H1 (cell line): ENCODE results near the gene RNF123. TPM values are rescaled to one million over a fixed set of nuclear protein-coding genes. Genes with fewer than 3 reads are reported as not detected.

ENCODE experiments used
- CTCF ChIA-PET: fragments of 300-600 bp; sonication (Branson Sonifier 250); formaldehyde crosslinking; loops from one replicate; lab custom pipeline; 2021; ENCODE audit not compliant: partially characterized antibody; lab: Charles Lee
- POLR2A ChIA-PET: fragments of 300-600 bp; sonication (Branson Sonifier 250); formaldehyde crosslinking; loops from one replicate; lab custom pipeline; 2021; ENCODE audit warnings: inconsistent platforms; ENCODE audit not compliant: partially characterized antibody; lab: Charles Lee
- DNase-seq, 2 experiments: peaks; one replicate each; pipeline versions ENCODE4 v3.0.0 to v3.0.0-alpha.2; 2010 to 2022; ENCODE audit warnings: low spot score in 2 of 2, low read depth in 1 of 2, mixed read lengths in 1 of 2
- FAIRE-seq: peaks from 2 replicates; lab custom pipeline; 2011; peaks lifted over from hg19 to GRCh38; lab: Jason Lieb, UNC
- H2AFZ ChIP-seq: 2 replicates; pipeline ENCODE4 v1.8.1; 2012; ENCODE audit warnings: low read length, inconsistent platforms
- H2AK5ac ChIP-seq: 2 replicates; pipeline ENCODE4 v1.6.1; 2013; ENCODE audit warnings: low read depth, low read length
- H2BK120ac ChIP-seq: replicated peaks from 2 replicates; pipeline ENCODE3; 2013; ENCODE audit warnings: low read depth, low read length, inconsistent platforms
- H2BK12ac ChIP-seq: 2 replicates; pipeline ENCODE4 v1.6.1; 2013; ENCODE audit warnings: low read depth, low read length
- H2BK15ac ChIP-seq: 2 replicates; pipeline ENCODE4 v1.6.1; 2013; ENCODE audit warnings: low read length
- H2BK20ac ChIP-seq: 2 replicates; pipeline ENCODE4 v1.6.1; 2013; ENCODE audit warnings: low read length
- H2BK5ac ChIP-seq: 2 replicates; pipeline ENCODE4 v1.6.1; 2013; ENCODE audit warnings: low read depth, low read length
- H3K14ac ChIP-seq: 2 replicates; pipeline ENCODE4 v1.6.1; 2013; ENCODE audit warnings: inconsistent platforms; ENCODE audit not compliant: insufficient read length
- H3K18ac ChIP-seq: 2 replicates; pipeline ENCODE4 v1.6.1; 2013; ENCODE audit warnings: low read length; ENCODE audit errors: extremely low read depth
- H3K23ac ChIP-seq: 2 replicates; pipeline ENCODE4 v1.6.1; 2013; ENCODE audit warnings: inconsistent platforms; ENCODE audit not compliant: insufficient read length
- H3K23me2 ChIP-seq: 2 replicates; pipeline ENCODE4 v1.6.1; 2013; ENCODE audit warnings: low read depth, low read length
- H3K27ac ChIP-seq: 2 replicates; pipeline ENCODE4 v1.6.1; 2011; ENCODE audit warnings: low read depth, low read length, inconsistent platforms
- H3K27me3 ChIP-seq, 4 experiments: replicated peaks in 1 of 4; 1 replicate in 1 of 4; 2 replicates in 3 of 4; pipeline versions ENCODE4 v1.6.1 to v1.8.1; 2011 to 2013; ENCODE audit warnings: low read length in 3 of 4, mild to moderate bottlenecking in 3 of 4, inconsistent platforms in 2 of 4, mixed read lengths in 2 of 4, moderate library complexity in 1 of 4; ENCODE audit not compliant: control insufficient read depth in 3 of 4, insufficient read depth in 3 of 4; ENCODE audit errors: extremely low read depth in 1 of 4
- H3K36me3 ChIP-seq, 4 experiments: 2 replicates each; pipeline versions ENCODE4 v1.6.1 to v1.8.1; 2011 to 2013; ENCODE audit warnings: mild to moderate bottlenecking in 4 of 4, low read length in 3 of 4, moderate library complexity in 2 of 4, control low read depth in 1 of 4, inconsistent platforms in 1 of 4; ENCODE audit not compliant: insufficient read depth in 4 of 4, control insufficient read depth in 2 of 4
- H3K4ac ChIP-seq: replicated peaks from 2 replicates; pipeline ENCODE3; 2013; ENCODE audit warnings: low read length, low read depth, mixed read lengths, inconsistent platforms; ENCODE audit not compliant: insufficient read length
- H3K4me1 ChIP-seq, 4 experiments: replicated peaks in 1 of 4; 1 replicate in 1 of 4; 2 replicates in 3 of 4; pipeline versions ENCODE4 v1.6.1 to v1.8.1; 2011 to 2013; ENCODE audit warnings: low read length in 3 of 4, inconsistent platforms in 2 of 4, mixed read lengths in 1 of 4; ENCODE audit not compliant: insufficient read depth in 4 of 4, control insufficient read depth in 3 of 4
- H3K4me2 ChIP-seq, 2 experiments: 2 replicates each; pipeline versions ENCODE4 v1.6.1 to v1.8.1; 2011 to 2013; ENCODE audit warnings: low read depth in 2 of 2, low read length in 2 of 2, control low read depth in 1 of 2, inconsistent platforms in 1 of 2, mild to moderate bottlenecking in 1 of 2; ENCODE audit not compliant: insufficient read depth in 1 of 2
- H3K4me3 ChIP-seq, 4 experiments: fragments of 200-600, 300-600 bp in 1 of 4; sonication (generic), shearing (Covaris generic), sonication (Bioruptor Twin) in 1 of 4; 2 replicates each; pipeline versions ENCODE4 v1.5.1 to v1.8.1; 2011 to 2016; ENCODE audit warnings: low read length in 4 of 4, low read depth in 3 of 4, control low read depth in 2 of 4, inconsistent platforms in 2 of 4, mild to moderate bottlenecking in 2 of 4, mixed read lengths in 1 of 4, moderate library complexity in 1 of 4; ENCODE audit not compliant: insufficient read depth in 2 of 4; ENCODE audit errors: extremely low read depth in 1 of 4
- H3K56ac ChIP-seq: replicated peaks from 2 replicates; pipeline ENCODE3; 2013; ENCODE audit warnings: low read depth, mild to moderate bottlenecking, mixed read lengths, low read length, inconsistent platforms; ENCODE audit not compliant: insufficient read length
- H3K79me1 ChIP-seq: 2 replicates; pipeline ENCODE4 v1.6.1; 2013; ENCODE audit warnings: low read depth, low read length, control low read depth
- H3K79me2 ChIP-seq, 2 experiments: 2 replicates each; pipeline versions ENCODE4 v1.6.1 to v1.8.1; 2012 to 2013; ENCODE audit warnings: low read length in 2 of 2, mild to moderate bottlenecking in 2 of 2, inconsistent platforms in 1 of 2; ENCODE audit not compliant: insufficient read depth in 2 of 2, control insufficient read depth in 1 of 2
- H3K9ac ChIP-seq, 4 experiments: replicated peaks in 1 of 4; 1 replicate in 1 of 4; 2 replicates in 3 of 4; pipeline versions ENCODE4 v1.6.1 to v1.8.1; 2011 to 2013; ENCODE audit warnings: low read depth in 3 of 4, low read length in 3 of 4, control low read depth in 2 of 4, mild to moderate bottlenecking in 2 of 4, moderate library complexity in 2 of 4, inconsistent platforms in 1 of 4; ENCODE audit errors: extremely low read depth in 1 of 4
- H3K9me3 ChIP-seq, 2 experiments: 2 replicates each; pipeline versions ENCODE4 v1.6.1 to v1.8.1; 2012 to 2013; ENCODE audit warnings: mild to moderate bottlenecking in 2 of 2, moderate library complexity in 2 of 2, control low read depth in 1 of 2, inconsistent platforms in 1 of 2, low read depth in 1 of 2, low read length in 1 of 2, mixed read lengths in 1 of 2; ENCODE audit not compliant: insufficient read depth in 2 of 2
- H4K20me1 ChIP-seq, 2 experiments: replicated peaks in 1 of 2; 2 replicates each; pipeline versions ENCODE3 to v1.8.1; 2011 to 2013; ENCODE audit warnings: inconsistent platforms in 2 of 2, low read length in 2 of 2, mild to moderate bottlenecking in 1 of 2; ENCODE audit not compliant: insufficient read depth in 2 of 2, control insufficient read depth in 1 of 2
- H4K5ac ChIP-seq: 2 replicates; pipeline ENCODE4 v1.6.1; 2013; ENCODE audit warnings: low read length, low read depth, mixed read lengths, inconsistent platforms; ENCODE audit not compliant: insufficient read length
- H4K8ac ChIP-seq: 2 replicates; pipeline ENCODE4 v1.8.0; 2013; ENCODE audit warnings: mild to moderate bottlenecking, moderate library complexity, low read length, inconsistent platforms; ENCODE audit not compliant: insufficient read depth; ENCODE audit errors: extremely low read depth
- H4K91ac ChIP-seq: replicated peaks from 2 replicates; pipeline ENCODE3; 2013; ENCODE audit warnings: low read length, mixed read lengths, inconsistent platforms; ENCODE audit not compliant: insufficient read length
- BACH1 ChIP-seq: IDR thresholded peaks from 2 replicates; pipeline ENCODE4 v1.6.1; 2012; ENCODE audit warnings: low read length, improper control_type of control experiment
- HDAC2 ChIP-seq, 2 experiments: fragments of 300-600 bp in 1 of 2; sonication (generic) in 1 of 2; IDR thresholded peaks; 2 replicates each; pipeline ENCODE4 v1.6.1; 2011 to 2012; ENCODE audit warnings: low read depth in 2 of 2, low read length in 2 of 2, mild to moderate bottlenecking in 2 of 2, moderate library complexity in 2 of 2, borderline replicate concordance in 1 of 2, inconsistent platforms in 1 of 2
- KDM1A ChIP-seq: fragments of 200-600, 300-600 bp; sonication (generic); IDR thresholded peaks from 2 replicates; pipeline ENCODE4 v1.7.1; 2016; ENCODE audit warnings: mild to moderate bottlenecking, low read length, borderline replicate concordance
- NRF1 ChIP-seq: IDR thresholded peaks from 2 replicates; pipeline ENCODE4 v1.6.1; 2011; ENCODE audit warnings: mild to moderate bottlenecking, low read depth, low read length, improper control_type of control experiment
- RAD21 ChIP-seq, 2 experiments: IDR thresholded peaks in 1 of 2; conservative IDR thresholded peaks in 1 of 2; 2 replicates each; pipeline ENCODE4 v1.6.1; 2011; ENCODE audit warnings: low read depth in 2 of 2, low read length in 2 of 2, improper control_type of control experiment in 1 of 2, inconsistent platforms in 1 of 2, mild to moderate bottlenecking in 1 of 2, moderate library complexity in 1 of 2
- WGBS, 2 experiments: shearing (Covaris generic) in 1 of 2; methylation state at CpG; one replicate each; pipeline versions ENCODE4 v1.1.6 to v1.1.7; 2013 to 2015; ENCODE audit warnings: low lambda C conversion rate in 2 of 2, mixed read lengths in 2 of 2, inconsistent platforms in 1 of 2, low coverage in 1 of 2, missing lambda C conversion rate in 1 of 2; ENCODE audit not compliant: insufficient replicate concordance in 2 of 2, insufficient coverage in 1 of 2, insufficient read length in 1 of 2; ENCODE audit errors: extremely low coverage in 1 of 2, missing lambda C conversion rate in 1 of 2; 5-methylcytosine and 5-hydroxymethylcytosine counted together
- polyA plus RNA-seq, 7 experiments: library from polyadenylated mRNA; depleted of rRNA in 3 of 7; stranded (reverse) in 5 of 7; unstranded in 2 of 7; fragments of >200 nt in 5 of 7; fragments of 200-250 nt in 2 of 7; gene quantifications; 1 replicate in 5 of 7; 2 replicates in 1 of 7; 4 replicates in 1 of 7; pipeline versions ENCODE4 v1.2.1 to v1.2.3, GENCODE V29; 2011 to 2013; ENCODE audit warnings: missing spikeins in 2 of 7, mixed read lengths in 2 of 7
- total RNA-seq: library from RNA; stranded (reverse); fragmentation: NEBNext Ultra II Directional; extraction: Animal tissue kit (Norgen Biotek cat#: 25700); gene quantifications from 2 replicates; pipeline ENCODE4 v1.2.1, GENCODE V29; 2021

Gene RNF123
- total and polyA plus RNA-seq, 2 of the 8 experiments (the other 6 are each of a cell fraction or from before 2014, with no cell fraction given), result 30.5 to 57.7 TPM

DNA sequence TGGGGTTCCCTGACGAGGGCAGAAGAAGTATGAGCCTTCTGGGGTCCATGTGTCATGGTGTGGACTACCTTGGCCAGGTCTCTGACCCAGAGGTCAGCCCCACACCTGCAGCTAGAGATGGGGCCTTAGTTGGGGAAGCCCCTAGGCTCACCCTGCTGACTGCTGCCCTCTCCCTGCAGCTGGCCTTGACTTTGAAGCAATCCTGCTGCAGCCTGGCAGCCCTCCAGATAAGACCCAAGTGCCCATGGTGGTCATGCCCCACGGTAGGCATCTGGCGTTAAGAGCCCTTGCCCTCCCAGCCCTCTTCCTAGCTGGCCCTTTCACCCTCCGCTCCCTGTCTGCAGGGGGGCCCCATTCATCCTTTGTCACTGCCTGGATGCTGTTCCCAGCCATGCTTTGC is 7.8 kb upstream of the RNF123 start:
- DNase-seq (no peak), FAIRE-seq (no peak)
- no peak overlapping the region for H3K56ac ChIP-seq
- H3K36me3 ChIP-seq, result peaks cover 42 to 69% (median 65%) of the 10 kb centered on the region in 4 experiments
- no peaks in the 10 kb centered on the region for H3K4me1 ChIP-seq
- no peak overlapping the region for H3K14ac ChIP-seq
- H3K23me2 ChIP-seq, result peaks cover 2% of the 10 kb centered on the region; the same call in 1 of the 2 replicates
- H3K9me3 ChIP-seq, result no peaks in the 10 kb centered on the region
- H3K79me2 ChIP-seq, result no peaks in the 10 kb centered on the region
- no peak overlapping the region for H4K5ac ChIP-seq
- no peaks in the 10 kb centered on the region for H3K79me1 ChIP-seq
- H2BK12ac ChIP-seq, result no peak overlapping the region
- H4K8ac ChIP-seq, result no peak overlapping the region; the same call in 1 of the 2 replicates
- H3K27ac ChIP-seq, result no peak overlapping the region
- no peak overlapping the region for H2BK15ac ChIP-seq
- no peak overlapping the region for H2BK20ac ChIP-seq
- H4K91ac ChIP-seq, result no peak overlapping the region
- no peak overlapping the region for H3K9ac ChIP-seq
- H2AK5ac ChIP-seq, result no peak overlapping the region
- no peak overlapping the region for H2AFZ ChIP-seq
- H3K4me3 ChIP-seq, result no peak overlapping the region
- peaks cover 0 to 21% of the 10 kb centered on the region in 2 experiments for H4K20me1 ChIP-seq
- H3K4me2 ChIP-seq, result no peak overlapping the region
- H3K23ac ChIP-seq, result no peak overlapping the region
- H3K18ac ChIP-seq, result no peak overlapping the region
- no peak overlapping the region for H2BK120ac ChIP-seq
- peaks cover 0 to 3% (median 3%) of the 10 kb centered on the region in 4 experiments; a peak in 2 of 7 replicates for H3K27me3 ChIP-seq
- POLR2A ChIA-PET, result interaction anchor here (1.1 kb wide), 1 partner anchor 59 kb away, joined by 3 read pairs; no protein-coding TSS in a partner anchor
- H2BK5ac ChIP-seq, result no peak overlapping the region
- 91% methylated on average over 4 of the region's 4 CpGs; no CpG with 5 or more reads in 1 of the 2 experiments for WGBS, 2 experiments
- no peak overlapping the region for H3K4ac ChIP-seq
- CTCF ChIA-PET, result interaction anchor here (0.6 to 2.3 kb wide), 5 partner anchors 9 to 208 kb away, joined by 3 to 6 read pairs (median 5); no protein-coding TSS in a partner anchor
- TF ChIP-seq NRF1 (no peak), RAD21 (IDR thresholded peaks at IDR 0.05 in 1 of 2, conservative IDR thresholded peaks at IDR 0.05 in 1 of 2; ENCODE audit: low read depth in 2 of 2, low read length in 2 of 2) (no peak), BACH1 (no peak), HDAC2 (IDR thresholded peaks at IDR 0.05; ENCODE audit: borderline replicate concordance in 1 of 2, low read depth in 2 of 2, low read length in 2 of 2) (no peak), KDM1A (no peak)
